Choroid plexus epithelial cell (primary cell): ENCODE data around the gene PPP2R2D.
A peak's percentile ranks its signal among the peaks of the same experiment; 100 is the strongest.
"Not testable (repeated sequence)": the region's sequence is repeated elsewhere in the genome, so short reads cannot be mapped to it uniquely, and the experiment has no call there.

Experiments
- DNase-seq: peaks from one replicate; pipeline ENCODE4 v3.0.0-alpha.2; 2010; ENCODE audit warnings: low read depth
- H3K4me3 ChIP-seq: 2 replicates; pipeline ENCODE4 v1.5.1; 2011; ENCODE audit warnings: low read depth, mild to moderate bottlenecking, control low read depth, low read length, moderate library complexity
- TF ChIP-seq, protein P1 (sequence below): conservative IDR thresholded peaks from 2 replicates; pipeline ENCODE4 v1.5.1; 2011; ENCODE audit warnings: low read depth, mild to moderate bottlenecking, control low read depth, inconsistent platforms, low read length, moderate library complexity

PPP2R2D gene

DNA sequence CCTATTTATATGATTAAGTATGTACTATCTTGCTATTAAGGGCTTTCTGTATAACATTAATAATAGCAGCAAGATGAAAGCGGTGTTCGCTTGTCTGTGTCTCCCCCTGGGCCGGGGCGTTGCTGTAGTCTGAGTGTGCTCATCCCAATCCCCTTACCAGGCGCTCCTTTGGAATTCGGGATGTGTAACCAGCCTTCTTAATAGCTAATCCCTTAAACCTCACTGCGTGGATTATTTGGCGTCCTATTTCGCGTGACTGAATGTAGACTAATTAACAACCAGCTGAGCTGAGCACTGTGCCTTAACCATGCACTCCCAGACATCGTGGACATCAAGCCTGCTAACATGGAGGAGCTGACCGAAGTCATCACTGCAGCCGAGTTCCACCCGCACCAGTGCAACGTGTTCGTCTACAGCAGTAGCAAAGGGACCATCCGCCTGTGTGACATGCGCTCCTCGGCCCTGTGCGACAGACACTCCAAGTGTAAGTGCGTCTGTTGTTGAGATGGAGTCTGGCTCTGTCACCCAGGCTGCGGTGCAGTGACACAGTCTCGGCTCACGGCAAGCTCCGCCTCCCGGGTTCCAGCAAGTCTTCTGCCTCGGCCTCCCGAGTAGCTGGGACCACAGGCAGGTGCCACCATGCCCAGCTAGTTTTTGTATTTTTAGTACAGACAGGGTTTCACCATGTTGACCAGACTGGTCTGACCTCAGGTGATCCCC lies 44.3 kb downstream of the PPP2R2D start:
- no peak overlapping the region for H3K4me3 ChIP-seq
- DNase-seq: no peak
- TF ChIP-seq, protein P1, sequence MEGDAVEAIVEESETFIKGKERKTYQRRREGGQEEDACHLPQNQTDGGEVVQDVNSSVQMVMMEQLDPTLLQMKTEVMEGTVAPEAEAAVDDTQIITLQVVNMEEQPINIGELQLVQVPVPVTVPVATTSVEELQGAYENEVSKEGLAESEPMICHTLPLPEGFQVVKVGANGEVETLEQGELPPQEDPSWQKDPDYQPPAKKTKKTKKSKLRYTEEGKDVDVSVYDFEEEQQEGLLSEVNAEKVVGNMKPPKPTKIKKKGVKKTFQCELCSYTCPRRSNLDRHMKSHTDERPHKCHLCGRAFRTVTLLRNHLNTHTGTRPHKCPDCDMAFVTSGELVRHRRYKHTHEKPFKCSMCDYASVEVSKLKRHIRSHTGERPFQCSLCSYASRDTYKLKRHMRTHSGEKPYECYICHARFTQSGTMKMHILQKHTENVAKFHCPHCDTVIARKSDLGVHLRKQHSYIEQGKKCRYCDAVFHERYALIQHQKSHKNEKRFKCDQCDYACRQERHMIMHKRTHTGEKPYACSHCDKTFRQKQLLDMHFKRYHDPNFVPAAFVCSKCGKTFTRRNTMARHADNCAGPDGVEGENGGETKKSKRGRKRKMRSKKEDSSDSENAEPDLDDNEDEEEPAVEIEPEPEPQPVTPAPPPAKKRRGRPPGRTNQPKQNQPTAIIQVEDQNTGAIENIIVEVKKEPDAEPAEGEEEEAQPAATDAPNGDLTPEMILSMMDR: no peak

DNA sequence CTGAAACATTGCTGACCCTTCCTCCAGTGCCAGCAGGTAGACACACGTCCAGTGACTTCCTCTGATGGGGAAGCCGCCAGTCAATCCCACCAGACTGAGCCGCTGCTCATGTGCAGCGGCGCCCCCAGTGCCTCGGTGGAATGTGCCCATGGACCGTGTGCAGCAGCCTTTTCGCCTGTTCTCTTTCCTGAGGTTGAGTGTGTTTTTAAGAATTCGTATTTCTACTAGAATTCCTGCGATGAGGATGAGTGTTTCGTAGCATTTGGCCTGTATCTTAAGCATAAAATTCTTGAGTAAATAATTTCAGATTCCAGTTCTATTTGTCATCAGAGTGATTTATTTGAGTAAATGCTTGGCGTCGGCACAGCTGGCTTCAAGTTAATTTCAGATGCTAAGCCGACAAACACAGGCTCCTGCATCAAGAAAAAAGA lies 45.5 kb downstream of the PPP2R2D start:
- TF ChIP-seq, protein P1: no peak
- DNase-seq: peak; percentile 87
- no peak overlapping the region for H3K4me3 ChIP-seq

DNA sequence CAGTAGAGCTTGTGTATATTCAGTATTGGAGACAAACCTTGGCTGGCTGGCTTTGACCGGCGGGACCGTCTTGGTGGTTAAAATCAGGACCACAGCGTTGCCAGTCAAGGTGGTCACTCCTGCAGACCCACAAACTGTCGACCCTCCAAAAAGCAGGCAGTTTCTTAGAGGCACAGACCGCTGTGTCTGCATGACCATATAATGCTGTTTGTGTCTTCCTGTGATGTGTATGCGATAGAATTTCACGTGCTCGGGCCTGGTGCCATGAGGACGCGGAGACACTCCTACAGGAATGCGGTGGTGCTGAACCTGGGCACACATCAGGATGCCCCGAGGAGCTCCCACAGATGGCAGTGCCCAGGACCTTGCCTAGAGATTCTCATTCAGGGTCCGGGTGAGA lies 46.1 kb downstream of the PPP2R2D start:
- H3K4me3 ChIP-seq: no peak overlapping the region
- TF ChIP-seq, protein P1: no peak
- no peak for DNase-seq

DNA sequence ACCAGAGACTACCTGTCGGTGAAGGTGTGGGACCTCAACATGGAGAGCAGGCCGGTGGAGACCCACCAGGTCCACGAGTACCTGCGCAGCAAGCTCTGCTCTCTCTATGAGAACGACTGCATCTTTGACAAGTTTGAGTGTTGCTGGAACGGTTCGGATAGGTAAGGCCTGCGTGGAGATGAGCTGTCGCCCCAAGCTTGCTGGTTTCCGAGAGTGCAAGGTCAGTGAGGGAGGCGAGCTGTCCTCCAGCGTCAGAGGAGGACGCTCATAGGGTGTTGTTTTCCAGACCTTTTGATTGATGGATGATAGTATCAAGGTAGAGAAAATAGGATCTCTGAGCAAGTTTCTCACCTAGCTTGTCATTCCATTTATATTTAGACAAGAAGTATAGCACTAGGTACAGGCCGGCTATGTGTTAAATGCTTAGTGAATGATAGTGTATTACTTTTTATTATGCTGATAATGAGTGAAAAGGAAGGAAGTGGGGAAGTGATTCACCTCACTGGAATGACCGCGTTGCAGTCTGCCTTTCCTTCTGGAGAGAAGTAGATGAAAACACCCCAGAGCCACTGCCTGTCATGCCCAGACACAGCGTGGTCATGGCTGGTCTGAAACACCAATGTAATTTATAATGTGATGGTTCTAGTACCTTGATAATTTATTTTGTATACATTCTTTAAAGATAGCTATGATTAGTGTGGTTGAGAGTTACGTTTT lies 47.0 kb downstream of the PPP2R2D start:
- TF ChIP-seq, protein P1: no peak
- peak; percentile 84 for DNase-seq
- no peak overlapping the region for H3K4me3 ChIP-seq

DNA sequence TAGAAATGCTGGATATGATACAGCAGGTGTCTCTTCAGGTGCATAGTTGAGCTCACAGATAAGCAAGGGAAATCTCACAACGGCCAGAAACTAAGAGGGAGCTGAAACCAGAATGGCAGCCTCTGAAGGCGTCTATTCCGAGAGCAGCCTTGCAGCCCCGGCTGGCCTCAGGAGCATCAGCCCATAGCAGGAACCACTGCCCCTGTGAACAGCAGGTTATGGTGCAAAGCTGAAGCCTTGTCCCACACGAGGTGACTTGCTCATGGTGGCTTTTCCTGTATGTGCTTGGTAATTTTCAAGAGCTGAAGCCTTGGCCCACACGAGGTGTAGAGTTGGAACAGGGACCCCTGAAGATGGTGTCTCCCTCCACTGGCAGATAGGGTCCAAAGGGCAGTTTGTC lies 47.7 kb downstream of the PPP2R2D start:
- no peak for DNase-seq
- TF ChIP-seq, protein P1: no peak

DNA sequence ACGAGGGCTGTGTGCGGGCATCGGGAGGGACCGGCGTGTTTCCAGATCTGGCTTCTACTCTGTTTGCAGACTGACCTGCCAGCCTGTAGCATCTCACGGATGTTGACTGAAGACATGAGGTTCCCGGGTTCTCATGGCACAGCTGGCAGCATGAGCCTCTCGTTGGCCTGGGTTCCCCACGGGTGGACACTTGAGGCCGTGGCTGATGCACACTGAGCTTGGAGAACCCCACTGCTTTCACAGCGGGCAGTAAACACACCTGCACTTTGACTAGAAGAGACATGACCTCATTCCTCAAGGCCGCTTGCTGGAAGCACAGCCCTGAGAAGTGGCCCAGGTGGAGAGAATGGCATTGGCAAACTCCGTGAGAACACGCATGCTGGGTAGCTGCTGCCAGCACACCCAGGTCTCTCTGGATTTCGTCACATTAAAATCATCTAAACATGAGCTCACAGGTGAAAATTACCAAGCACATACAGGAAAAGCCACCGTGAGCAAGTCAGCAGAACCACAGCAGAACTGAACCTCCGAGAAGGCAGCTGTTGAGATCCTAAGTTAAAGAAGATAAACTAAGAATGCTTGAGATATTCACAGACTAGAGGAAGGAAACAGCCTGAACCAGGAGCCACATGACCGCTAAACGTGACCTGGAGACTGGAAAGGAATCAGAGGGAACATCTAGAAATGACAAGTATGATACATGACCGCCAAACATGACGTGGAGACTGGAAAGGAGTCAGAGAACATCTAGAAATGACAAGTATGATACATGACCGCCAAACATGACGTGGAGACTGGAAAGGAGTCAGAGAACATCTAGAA lies 48.4 kb downstream of the PPP2R2D start:
- TF ChIP-seq, protein P1: no peak
- DNase-seq: no peak
- no peak overlapping the region for H3K4me3 ChIP-seq

More for the DNA sequence above, 47.7 kb downstream of the PPP2R2D start:
- no peak overlapping the region for H3K4me3 ChIP-seq

DNA sequence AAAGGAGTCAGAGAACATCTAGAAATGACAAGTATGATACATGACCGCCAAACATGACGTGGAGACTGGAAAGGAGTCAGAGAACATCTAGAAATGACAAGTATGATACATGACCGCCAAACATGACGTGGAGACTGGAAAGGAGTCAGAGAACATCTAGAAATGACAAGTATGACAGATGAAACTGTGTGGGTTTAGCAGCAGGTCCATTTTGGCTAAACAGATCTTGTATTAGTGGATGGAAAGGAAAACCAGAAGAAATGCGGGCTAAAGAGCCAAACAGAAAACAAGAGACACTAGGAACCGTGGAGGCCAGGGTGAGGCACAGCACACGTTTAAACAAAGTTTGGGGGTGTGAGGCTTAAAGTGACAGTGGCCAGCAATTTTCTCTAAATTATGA lies 49.1 kb downstream of the PPP2R2D start:
- not testable (repeated sequence) for H3K4me3 ChIP-seq, DNase-seq
